Measurements from ENCODE around the gene SSBP1.

GRCh38 chr7:141713890-141714289 lies 24.3 kb upstream of the SSBP1 start:
- TF ChIP-seq POLR2A (IDR thresholded peaks at IDR 0.05; ENCODE audit: low read length) (no peak), GATA1 (IDR thresholded peaks at IDR 0.05; ENCODE audit: low read depth, low read length) (no peak)
